Cerebellar cortex (tissue), 1 donor: Measurements from ENCODE around the gene BBX.
"Not testable (repeated sequence)": the region's sequence is repeated elsewhere in the genome, so short reads cannot be mapped to it uniquely, and the experiment has no call there.

Source experiments
- DNase-seq: peaks from one replicate; pipeline ENCODE4 v3.0.0-alpha.2; 2015; ENCODE audit warnings: low spot score

Gene BBX

DNA sequence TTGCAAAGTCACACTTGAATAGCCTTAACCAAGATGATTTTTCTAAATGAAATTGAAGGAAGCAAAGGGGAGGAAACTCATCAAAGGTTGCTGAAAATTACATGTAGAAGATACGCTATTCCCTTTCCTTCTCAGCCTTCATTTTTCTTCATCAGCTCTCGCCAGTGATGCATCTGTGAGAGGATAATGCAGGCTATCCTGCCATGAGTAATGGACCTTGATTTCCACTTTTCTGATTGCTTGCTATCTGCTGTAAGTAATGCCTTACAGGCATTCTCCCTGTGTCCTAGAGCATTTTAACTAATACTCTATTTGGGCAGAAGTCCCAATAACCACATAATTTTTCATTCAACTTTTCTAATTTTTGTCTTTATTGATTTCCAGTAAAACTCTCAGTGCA lies 162.6 kb downstream of the BBX start:
- no peak for DNase-seq

GRCh38 chr3:107687056-107687581 lies 164.4 kb downstream of the BBX start:
- DNase-seq: no peak

DNA sequence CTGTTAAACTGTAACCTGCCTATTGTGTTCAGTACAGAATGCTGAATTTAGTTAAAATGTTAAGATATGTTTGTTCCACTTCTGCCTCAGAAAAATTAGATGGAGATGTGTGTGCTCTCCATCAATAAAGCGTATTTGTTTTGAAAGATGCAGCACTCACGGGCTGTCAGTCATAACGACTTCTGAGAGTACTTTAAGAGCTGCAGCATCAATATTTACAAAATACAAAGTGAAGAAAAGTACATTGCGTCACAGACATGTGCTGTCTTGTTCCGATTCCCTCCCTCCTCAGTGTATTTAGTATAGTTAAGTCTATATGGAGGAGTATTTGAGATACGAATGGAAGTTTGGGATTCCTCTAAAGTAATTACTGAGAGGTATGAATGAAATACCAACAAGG lies 166.6 kb downstream of the BBX start:
- no peak for DNase-seq

GRCh38 chr3:107690522-107691138 lies 167.9 kb downstream of the BBX start:
- DNase-seq: peak; percentile 70

DNA sequence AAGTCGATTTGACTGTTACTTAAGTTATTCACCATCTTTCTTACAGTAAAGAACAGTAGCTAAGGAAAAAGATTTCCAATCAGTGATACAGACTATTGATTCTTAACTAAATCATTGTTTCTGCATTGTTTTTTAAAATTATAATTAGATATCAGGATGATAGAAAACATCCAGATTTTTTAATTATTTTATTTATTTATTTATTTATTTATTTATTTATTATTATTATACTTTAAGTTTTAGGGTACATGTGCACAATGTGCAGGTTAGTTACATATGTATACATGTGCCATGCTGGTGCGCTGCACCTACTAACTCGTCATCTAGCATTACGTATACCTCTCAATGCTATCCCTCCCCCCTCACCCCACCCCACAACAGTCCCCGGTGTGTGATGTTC lies 169.2 kb downstream of the BBX start:
- not testable (repeated sequence) for DNase-seq

DNA sequence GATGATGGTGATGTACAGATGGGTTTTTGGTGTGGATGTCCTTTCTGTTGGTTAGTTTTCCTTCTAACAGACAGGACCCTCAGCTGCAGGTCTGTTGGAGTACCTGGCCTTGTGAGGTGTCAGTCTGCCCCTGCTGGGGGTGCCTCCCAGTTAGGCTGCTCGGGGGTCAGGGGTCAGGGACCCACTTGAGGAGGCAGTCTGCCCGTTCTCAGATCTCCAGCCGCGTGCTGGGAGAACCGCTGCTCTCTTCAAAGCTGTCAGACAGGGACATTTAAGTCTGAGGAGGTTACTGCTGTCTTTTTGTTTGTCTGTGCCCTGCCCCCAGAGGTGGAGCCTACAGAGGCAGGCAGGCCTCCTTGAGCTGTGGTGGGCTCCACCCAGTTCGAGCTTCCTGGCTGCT lies 174.6 kb downstream of the BBX start:
- not testable (repeated sequence) for DNase-seq

DNA sequence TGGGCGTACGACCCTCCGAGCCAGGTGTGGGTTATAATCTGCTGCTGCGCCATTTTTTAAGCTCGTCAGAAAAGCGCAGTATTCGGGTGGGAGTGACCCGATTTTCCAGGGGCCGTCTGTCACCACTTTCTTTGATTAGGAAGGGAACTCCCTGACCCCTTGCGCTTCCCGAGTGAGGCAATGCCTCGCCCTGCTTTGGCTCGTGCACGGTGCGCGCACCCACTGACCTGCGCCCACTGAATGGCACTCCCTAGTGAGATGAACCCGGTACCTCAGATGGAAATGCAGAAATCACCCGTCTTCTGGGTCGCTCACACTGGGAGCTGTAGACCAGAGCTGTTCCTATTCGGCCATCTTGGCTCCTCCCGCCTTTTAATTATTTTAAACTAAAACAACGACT lies 175.1 kb downstream of the BBX start:
- not testable (repeated sequence) for DNase-seq

GRCh38 chr3:107699682-107700081 lies 176.9 kb downstream of the BBX start:
- no peak for DNase-seq

DNA sequence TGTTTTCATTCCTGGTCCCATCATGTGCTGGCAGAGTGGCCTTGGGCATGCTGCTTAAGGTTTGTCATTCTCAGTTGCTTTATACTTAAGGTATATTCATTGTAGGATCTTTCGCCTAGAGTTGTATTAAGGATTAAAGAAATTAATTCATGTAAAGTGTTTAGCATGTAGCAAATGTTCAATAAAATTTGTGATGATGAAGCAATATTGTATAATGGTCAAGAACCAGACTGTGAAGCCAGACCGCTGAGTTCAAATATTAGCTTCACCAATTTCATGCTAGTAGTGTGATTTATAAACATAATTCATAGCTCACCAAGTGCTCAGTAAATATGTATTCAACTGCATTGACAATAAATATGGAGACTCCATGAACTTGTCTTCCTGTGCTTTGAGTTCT lies 178.5 kb downstream of the BBX start:
- no peak for DNase-seq

DNA sequence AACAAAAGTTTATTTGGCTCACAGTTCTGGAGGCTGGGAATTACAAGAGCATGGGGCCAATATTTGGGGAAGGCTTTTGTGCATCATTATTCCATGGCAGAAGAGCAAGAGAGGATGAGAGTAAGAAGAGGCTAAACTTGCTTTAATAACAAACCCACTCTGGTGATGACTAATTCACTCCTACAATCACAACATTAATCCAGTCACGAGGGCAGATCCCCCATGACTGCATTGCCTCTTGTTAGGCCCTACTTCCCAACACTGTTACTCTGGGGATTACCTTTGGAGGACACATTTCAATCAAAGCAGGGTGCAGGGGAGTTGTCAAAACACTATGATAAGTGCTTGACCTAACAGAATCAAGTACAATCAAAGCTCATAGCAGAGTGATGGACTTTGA lies 181.7 kb downstream of the BBX start:
- DNase-seq: no peak

DNA sequence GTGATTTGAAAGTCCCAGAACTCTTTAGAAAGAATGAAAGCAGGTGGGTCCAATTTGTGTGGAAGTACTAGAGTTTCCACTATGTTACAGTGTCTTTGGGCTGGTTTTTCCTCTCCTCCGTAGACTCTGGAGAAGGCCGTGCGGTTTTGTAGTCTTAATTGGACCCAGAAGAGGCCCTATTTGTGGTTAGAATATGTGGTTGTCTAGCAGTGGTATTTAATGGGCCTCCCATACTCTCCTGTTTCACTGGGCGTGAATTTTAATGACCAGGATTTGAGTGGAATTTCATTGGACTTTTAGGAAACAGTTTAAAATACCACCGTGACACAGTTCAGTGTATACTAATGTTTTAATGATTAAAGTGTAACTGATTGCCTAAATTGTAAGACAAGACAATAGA lies 182.3 kb downstream of the BBX start:
- DNase-seq: no peak

- no peak for DNase-seq
Observed at GRCh38 chr3:107710851-107711250, 188.1 kb downstream of the BBX start.

DNA sequence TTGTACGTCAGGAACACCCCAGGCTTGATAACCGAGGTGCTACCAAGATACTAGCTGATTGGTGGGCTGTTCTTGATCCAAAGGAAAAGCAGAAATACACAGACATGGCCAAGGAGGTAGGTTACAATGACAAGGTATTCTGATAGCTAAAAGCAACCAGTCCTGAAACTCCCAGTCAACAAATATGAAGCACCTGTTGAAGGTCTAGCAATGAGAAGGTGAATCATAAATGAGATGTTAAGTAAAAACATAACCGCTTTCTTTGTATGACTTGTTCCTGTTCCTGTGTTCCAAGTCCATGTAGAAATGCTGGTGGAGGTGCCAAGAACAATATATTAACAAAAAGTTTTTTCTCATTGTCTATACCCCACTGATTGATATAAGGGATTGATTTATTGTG lies 194.0 kb downstream of the BBX start:
- no peak for DNase-seq

- no peak for DNase-seq
Observed at GRCh38 chr3:107718547-107718946, 195.8 kb downstream of the BBX start.

- DNase-seq: no peak
Observed at GRCh38 chr3:107727102-107727501, 204.3 kb downstream of the BBX start.

GRCh38 chr3:107729686-107730085 lies 206.9 kb downstream of the BBX start:
- no peak for DNase-seq

DNA sequence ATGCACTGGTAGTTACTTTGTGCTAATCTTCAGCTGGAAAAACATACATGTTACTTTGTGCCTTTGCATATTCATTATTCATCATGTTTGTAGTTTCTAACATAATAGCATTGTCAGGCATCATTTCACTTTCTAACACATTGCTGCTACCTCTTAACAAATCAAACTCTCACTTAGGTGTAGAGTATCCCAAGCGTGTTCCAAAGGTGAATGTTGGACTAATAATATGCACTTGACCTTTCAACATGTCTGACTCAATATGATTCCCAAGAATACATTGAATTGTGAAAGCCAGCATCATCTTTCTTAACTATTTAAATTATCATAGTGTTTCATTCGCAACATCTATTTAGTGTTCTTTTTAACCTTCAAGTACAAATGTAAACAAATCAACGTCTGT lies 211.6 kb downstream of the BBX start:
- no peak for DNase-seq

GRCh38 chr3:107737914-107738313 lies 215.2 kb downstream of the BBX start:
- DNase-seq: no peak

DNA sequence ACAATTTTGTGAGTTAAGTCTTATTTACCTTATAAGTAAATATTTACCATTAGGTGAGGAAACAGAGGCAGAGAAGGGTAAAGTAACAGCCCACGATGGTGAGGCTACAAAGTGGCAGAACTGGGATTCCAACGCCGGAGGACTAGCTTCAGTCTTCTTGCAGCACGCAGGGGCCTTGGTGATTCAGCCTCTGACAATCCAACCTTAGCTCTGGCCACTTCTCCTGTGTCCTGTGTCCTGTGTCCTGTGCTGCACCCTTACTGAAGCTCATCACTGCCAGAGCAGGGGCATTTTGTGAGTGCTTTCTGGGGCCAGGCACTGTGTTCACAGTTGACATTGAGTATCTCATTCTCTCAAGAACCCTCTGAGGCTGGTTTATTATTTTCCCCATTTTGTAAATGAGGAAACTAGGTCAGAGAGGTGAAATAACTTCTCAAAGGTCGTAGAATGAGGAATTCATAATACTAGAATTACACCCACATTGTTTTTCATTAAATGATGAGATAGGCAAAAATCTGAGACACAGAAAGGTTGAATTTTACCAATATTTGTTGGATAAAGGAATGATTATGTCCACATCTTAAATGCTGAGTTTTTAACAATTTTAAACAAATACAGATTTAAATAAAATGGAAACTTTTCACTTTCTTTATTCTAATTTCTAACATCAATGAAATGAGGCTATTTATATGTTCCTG lies 215.9 kb downstream of the BBX start:
- no peak for DNase-seq

DNA sequence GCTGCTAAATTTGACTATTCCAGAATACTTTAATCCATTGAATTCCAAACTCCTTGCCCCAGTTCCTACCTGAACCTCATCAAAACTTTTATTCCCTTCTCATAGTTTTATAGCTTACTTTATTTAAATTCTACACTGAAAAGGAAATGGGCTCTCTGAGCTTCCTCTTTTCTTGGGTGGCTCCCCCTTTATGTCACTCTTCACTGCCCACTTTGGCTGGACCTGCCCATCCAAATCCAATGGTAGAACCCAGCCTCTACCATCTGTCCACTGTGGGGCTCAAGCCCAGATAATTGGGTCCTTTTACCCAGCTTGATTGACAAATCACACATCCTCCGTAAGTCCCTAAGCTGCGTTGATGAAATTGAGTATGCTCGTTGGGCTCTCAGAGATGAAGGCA lies 216.5 kb downstream of the BBX start:
- no peak for DNase-seq

DNA sequence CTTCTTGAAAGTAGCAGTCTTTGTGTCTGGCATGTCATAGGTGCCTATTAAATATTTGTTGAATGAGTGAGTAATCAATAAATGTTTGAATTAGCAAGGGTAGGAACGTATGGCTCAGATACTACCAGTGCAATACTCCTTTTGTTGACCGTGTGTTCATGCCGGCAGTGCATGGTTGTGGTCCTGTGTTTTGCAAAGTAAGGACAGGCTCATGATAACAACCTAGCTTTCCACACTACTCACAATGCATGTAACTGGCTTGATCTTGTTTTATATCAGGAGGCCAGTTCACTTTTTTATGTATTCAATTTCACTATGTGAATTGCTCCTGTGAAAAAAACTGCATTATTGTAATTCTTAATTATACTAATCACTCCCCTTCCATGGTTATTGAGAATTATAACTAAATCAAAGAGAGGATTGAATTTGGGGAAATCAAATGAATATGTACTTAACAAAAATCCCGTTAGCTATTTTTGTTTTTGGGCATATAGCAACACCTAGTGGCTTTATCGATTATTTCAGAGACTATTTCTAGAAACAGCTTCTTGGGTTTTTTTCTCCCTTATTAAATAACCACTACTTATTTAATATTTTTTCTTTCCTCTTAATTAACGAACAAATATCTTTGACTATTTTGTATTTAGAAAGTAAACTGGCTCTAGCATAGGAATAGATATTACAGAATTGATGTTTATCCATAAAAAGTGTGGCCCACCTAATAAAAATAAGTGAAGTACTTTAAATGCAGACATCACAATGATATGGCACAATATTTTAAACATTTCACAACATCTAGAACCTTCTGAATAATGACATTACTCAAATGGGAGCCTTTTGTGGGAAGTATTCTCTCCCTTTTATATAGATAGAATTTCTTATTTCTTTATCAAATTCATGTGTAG lies 218.5 kb downstream of the BBX start:
- peak; percentile 52 for DNase-seq

DNA sequence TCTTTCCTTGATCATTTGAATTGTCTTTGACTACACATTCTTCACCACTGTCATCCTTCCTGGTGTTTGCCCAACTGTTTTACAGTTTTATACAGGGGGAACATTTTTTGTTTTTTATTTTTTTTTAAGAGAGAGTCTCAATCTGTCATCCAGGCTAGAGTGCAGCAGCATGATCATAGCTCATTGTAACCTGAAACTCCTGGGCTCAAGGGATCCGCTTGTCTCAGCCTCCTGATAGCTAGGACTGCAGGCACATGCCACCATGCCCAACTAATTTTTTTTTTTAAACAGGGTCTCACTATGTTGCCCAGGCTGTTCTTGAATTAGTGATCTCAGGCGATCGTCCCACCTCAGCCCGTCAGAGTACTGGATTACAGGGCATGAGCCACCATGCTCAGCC lies 222.6 kb downstream of the BBX start:
- no peak for DNase-seq
